Measurements from ENCODE around the gene C2.

DNA sequence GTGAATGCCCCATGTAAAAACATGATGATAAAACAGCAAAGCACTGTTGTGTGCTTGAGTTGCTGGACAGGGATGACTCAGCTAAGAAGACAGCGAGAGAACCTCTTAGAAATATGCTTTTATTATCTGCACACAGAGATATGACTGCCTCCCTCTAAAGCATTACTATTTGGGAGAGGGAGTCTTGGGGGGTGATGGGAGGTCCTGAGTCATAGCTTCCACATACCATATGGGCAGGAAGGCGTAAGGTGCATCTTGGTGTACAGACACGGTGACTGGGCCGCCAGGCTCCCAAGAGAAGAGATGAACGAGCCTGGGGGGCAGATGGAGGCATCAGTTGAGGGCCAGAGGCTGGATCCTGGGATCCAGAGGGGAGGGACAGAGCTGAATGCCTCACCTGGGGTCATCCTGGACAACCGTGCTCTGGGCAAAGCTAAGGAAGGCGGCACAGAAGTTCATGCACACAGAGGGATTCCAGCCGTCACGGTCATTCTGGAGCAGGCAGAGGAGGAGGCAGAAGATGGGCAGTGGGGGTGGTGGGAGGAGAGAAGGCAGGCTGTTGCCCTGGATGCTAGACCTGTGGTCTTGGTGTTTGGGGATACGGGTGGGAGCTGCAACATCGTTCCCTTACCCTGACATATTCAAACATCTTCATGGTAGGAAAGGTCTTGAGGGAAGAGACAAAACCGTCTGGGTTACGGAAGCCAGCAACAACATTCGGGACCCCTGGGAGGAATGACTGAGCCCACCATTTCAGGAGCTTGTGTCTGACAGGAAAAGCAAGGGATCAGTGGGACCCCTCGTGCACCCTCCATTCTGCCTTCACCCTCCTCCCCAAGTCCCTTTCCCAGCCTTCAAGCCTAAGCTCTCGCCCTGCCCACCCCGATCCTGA lies 42.4 kb downstream of the C2 start:
- TF ChIP-seq EZH2 (IDR thresholded peaks at IDR 0.05; ENCODE audit: insufficient read depth, poor library complexity, severe bottlenecking) (no peak), EZH2phosphoT487 (IDR thresholded peaks at IDR 0.05; ENCODE audit: insufficient read depth, low read depth) (no peak)
